ENCODE results near the gene ADD3. TPM values are rescaled to one million over a fixed set of nuclear protein-coding genes. Genes with fewer than 3 reads are reported as not detected.

ADD3 gene
- total and polyA plus RNA-seq, 4 donors = 15.4 to 55.9 (median 22.8) TPM

- Histone ChIP-seq H3K27me3 (ENCODE audit: control insufficient read depth in 4 of 4, insufficient read depth in 4 of 4, low read length in 3 of 4) (no peaks in the 10 kb centered on the region), H3K4me3 (ENCODE audit: low read depth in 1 of 3, low read length in 3 of 3) (no peak overlapping the region), H3K36me3 (ENCODE audit: control insufficient read depth in 4 of 4, insufficient read depth in 3 of 4, low read depth in 1 of 4, low read length in 3 of 4) (no peaks in the 10 kb centered on the region), H3K9ac (ENCODE audit: low read depth in 1 of 2, low read length in 2 of 2) (no peak overlapping the region), H3K9me3 (ENCODE audit: control insufficient read depth in 4 of 4, low read length in 3 of 4) (no peaks in the 10 kb centered on the region), H3K27ac (ENCODE audit: low read depth in 1 of 2, low read length in 2 of 2) (peak overlapping the region in 1 of 2 donors; percentile 24), H3K4me1 (ENCODE audit: control insufficient read depth in 4 of 4, insufficient read depth in 4 of 4, low read length in 3 of 4) (peaks cover 0 to 9% (median 2%) of the 10 kb centered on the region in 4 donors)
- 60% methylated on average over 4 of the region's 4 CpGs for WGBS
- TF ChIP-seq GABPA (IDR thresholded peaks at IDR 0.05 in 1 of 2, conservative IDR thresholded peaks at IDR 0.05 in 1 of 2) = no peak
- TF ChIP-seq YY1 (IDR thresholded peaks at IDR 0.05) = no peak
- TF ChIP-seq TAF1 (conservative IDR thresholded peaks at IDR 0.05) = no peak
- no peak for TF ChIP-seq HNF4G (IDR thresholded peaks at IDR 0.05)
- no peak for TF ChIP-seq RAD21 (IDR thresholded peaks at IDR 0.05)
- no peak for DNase-seq (ENCODE audit: low spot score)
Observed at GRCh38 chr10:110059925-110060324, 52.1 kb downstream of the ADD3 start.

GRCh38 chr10:110061687-110062086 lies 53.9 kb downstream of the ADD3 start:
- H3K27me3 ChIP-seq (ENCODE audit: control insufficient read depth in 4 of 4, insufficient read depth in 4 of 4, low read length in 3 of 4) = no peaks in the 10 kb centered on the region
- DNase-seq (ENCODE audit: low spot score) = no peak
- H3K27ac ChIP-seq (ENCODE audit: low read depth in 1 of 2, low read length in 2 of 2) = no peak overlapping the region
- no peak overlapping the region for H3K4me3 ChIP-seq (ENCODE audit: low read depth in 1 of 3, low read length in 3 of 3)
- no peak overlapping the region for H3K9ac ChIP-seq (ENCODE audit: low read depth in 1 of 2, low read length in 2 of 2)
- WGBS = 95% methylated on average over 3 of the region's 3 CpGs
- no peaks in the 10 kb centered on the region for H3K9me3 ChIP-seq (ENCODE audit: control insufficient read depth in 4 of 4, low read length in 3 of 4)
- H3K4me1 ChIP-seq (ENCODE audit: control insufficient read depth in 4 of 4, insufficient read depth in 4 of 4, low read length in 3 of 4) = no peaks in the 10 kb centered on the region
- no peak for TF ChIP-seq HNF4G (IDR thresholded peaks at IDR 0.05)
- TF ChIP-seq SP1 (IDR thresholded peaks at IDR 0.05) = no peak
- no peak for TF ChIP-seq RXRA (IDR thresholded peaks at IDR 0.05)
- TF ChIP-seq JUND (IDR thresholded peaks at IDR 0.05) = no peak
- no peak for TF ChIP-seq RAD21 (IDR thresholded peaks at IDR 0.05)
- TF ChIP-seq ATF3 (IDR thresholded peaks at IDR 0.05) = no peak
- TF ChIP-seq HNF4A (conservative IDR thresholded peaks at IDR 0.05) = no peak
- no peak for TF ChIP-seq GABPA (IDR thresholded peaks at IDR 0.05 in 1 of 2, conservative IDR thresholded peaks at IDR 0.05 in 1 of 2)
- TF ChIP-seq, protein P1, sequence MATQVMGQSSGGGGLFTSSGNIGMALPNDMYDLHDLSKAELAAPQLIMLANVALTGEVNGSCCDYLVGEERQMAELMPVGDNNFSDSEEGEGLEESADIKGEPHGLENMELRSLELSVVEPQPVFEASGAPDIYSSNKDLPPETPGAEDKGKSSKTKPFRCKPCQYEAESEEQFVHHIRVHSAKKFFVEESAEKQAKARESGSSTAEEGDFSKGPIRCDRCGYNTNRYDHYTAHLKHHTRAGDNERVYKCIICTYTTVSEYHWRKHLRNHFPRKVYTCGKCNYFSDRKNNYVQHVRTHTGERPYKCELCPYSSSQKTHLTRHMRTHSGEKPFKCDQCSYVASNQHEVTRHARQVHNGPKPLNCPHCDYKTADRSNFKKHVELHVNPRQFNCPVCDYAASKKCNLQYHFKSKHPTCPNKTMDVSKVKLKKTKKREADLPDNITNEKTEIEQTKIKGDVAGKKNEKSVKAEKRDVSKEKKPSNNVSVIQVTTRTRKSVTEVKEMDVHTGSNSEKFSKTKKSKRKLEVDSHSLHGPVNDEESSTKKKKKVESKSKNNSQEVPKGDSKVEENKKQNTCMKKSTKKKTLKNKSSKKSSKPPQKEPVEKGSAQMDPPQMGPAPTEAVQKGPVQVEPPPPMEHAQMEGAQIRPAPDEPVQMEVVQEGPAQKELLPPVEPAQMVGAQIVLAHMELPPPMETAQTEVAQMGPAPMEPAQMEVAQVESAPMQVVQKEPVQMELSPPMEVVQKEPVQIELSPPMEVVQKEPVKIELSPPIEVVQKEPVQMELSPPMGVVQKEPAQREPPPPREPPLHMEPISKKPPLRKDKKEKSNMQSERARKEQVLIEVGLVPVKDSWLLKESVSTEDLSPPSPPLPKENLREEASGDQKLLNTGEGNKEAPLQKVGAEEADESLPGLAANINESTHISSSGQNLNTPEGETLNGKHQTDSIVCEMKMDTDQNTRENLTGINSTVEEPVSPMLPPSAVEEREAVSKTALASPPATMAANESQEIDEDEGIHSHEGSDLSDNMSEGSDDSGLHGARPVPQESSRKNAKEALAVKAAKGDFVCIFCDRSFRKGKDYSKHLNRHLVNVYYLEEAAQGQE (IDR thresholded peaks at IDR 0.05) = no peak
- no peak for TF ChIP-seq FOXA1 (IDR thresholded peaks at IDR 0.05)
- TF ChIP-seq EGR1 (IDR thresholded peaks at IDR 0.05; ENCODE audit: low read depth in 2 of 2) = no peak
- TF ChIP-seq TAF1 (conservative IDR thresholded peaks at IDR 0.05) = no peak
- TF ChIP-seq, protein P2, sequence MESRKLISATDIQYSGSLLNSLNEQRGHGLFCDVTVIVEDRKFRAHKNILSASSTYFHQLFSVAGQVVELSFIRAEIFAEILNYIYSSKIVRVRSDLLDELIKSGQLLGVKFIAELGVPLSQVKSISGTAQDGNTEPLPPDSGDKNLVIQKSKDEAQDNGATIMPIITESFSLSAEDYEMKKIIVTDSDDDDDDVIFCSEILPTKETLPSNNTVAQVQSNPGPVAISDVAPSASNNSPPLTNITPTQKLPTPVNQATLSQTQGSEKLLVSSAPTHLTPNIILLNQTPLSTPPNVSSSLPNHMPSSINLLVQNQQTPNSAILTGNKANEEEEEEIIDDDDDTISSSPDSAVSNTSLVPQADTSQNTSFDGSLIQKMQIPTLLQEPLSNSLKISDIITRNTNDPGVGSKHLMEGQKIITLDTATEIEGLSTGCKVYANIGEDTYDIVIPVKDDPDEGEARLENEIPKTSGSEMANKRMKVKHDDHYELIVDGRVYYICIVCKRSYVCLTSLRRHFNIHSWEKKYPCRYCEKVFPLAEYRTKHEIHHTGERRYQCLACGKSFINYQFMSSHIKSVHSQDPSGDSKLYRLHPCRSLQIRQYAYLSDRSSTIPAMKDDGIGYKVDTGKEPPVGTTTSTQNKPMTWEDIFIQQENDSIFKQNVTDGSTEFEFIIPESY (IDR thresholded peaks at IDR 0.05) = no peak
- no peak for TF ChIP-seq CTCF (IDR thresholded peaks at IDR 0.05; ENCODE audit: low read depth, low read length, missing input control)
- H3K36me3 ChIP-seq (ENCODE audit: control insufficient read depth in 4 of 4, insufficient read depth in 3 of 4, low read depth in 1 of 4, low read length in 3 of 4) = no peaks in the 10 kb centered on the region
